Upper lobe of left lung (tissue), 6 donors: ENCODE measurements around the gene LYPD6. TPM values are rescaled to one million over a fixed set of nuclear protein-coding genes. Genes with fewer than 3 reads are reported as not detected.

Experiments
- ATAC-seq, 2 donors: fragments of 200-7000 bp; cut with Tn5 transposase; one replicate each; pipeline ENCODE4 v1.9.1; 2022; ENCODE audit warnings: mild to moderate bottlenecking in 2 of 2, moderate library complexity in 2 of 2; ENCODE audit not compliant: low FRiP score in 2 of 2
- DNase-seq, 2 donors: peaks; one replicate each; pipeline ENCODE4 v3.0.0-alpha.2; 2019 to 2020
- H3K27ac ChIP-seq, 4 donors: fragments of 200-600 bp; sonication (generic); one replicate each; pipeline ENCODE4 v1.5.1; 2016 to 2019
- H3K27me3 ChIP-seq, 4 donors: fragments of 200-600 bp; sonication (generic); one replicate each; pipeline ENCODE4 v1.5.1; 2017 to 2019
- H3K36me3 ChIP-seq, 4 donors: fragments of 200-600 bp; sonication (generic); one replicate each; pipeline ENCODE4 v1.5.1; 2016 to 2019
- H3K4me1 ChIP-seq, 4 donors: fragments of 200-600 bp; sonication (generic); one replicate each; pipeline ENCODE4 v1.5.1; 2018 to 2019
- H3K4me3 ChIP-seq, 4 donors: fragments of 200-600 bp; sonication (generic); one replicate each; pipeline ENCODE4 v1.5.1; 2017 to 2019; ENCODE audit warnings: mild to moderate bottlenecking in 2 of 4, moderate library complexity in 1 of 4
- H3K9me3 ChIP-seq, 4 donors: fragments of 200-600 bp; sonication (generic); one replicate each; pipeline ENCODE4 v1.5.1; 2018 to 2019
- CTCF ChIP-seq, 6 experiments: fragments of 450-650 bp in 4 of 6; fragments of 200-600 bp in 2 of 6; sonication (generic) in 2 of 6; IDR thresholded peaks; one replicate each; pipeline ENCODE4 v1.5.1; 2016 to 2019; ENCODE audit warnings: antibody characterized with exemption in 6 of 6
- EP300 ChIP-seq, 4 donors: sonication (generic); formaldehyde crosslinking; IDR thresholded peaks; one replicate each; pipeline ENCODE4 v1.5.1; 2017; ENCODE audit warnings: antibody characterized with exemption in 4 of 4, control low read depth in 2 of 4
- POLR2A ChIP-seq, 4 donors: fragments of 450-650 bp; IDR thresholded peaks; one replicate each; pipeline ENCODE4 v1.5.1; 2016 to 2017; ENCODE audit warnings: antibody characterized with exemption in 4 of 4, mild to moderate bottlenecking in 2 of 4
- POLR2AphosphoS5 ChIP-seq, 2 donors: sonication (generic); formaldehyde crosslinking; IDR thresholded peaks; one replicate each; pipeline ENCODE4 v1.5.1; 2017; ENCODE audit warnings: antibody characterized with exemption in 2 of 2
- WGBS, 2 donors: methylation state at CpG; one replicate each; pipeline ENCODE4 v1.1.5; 2017 to 2018; 5-methylcytosine and 5-hydroxymethylcytosine counted together
- total RNA-seq, 6 donors: library from RNA; depleted of rRNA in 4 of 6; stranded (reverse); fragments of >200 nt in 4 of 6; gene quantifications; one replicate each; pipeline versions ENCODE4 v1.1.0 to v1.2.1, GENCODE V29; 2016 to 2021
- donor health status: DM: no; HTN: no; CAD: no; lungs with moderate emphysema.
- donor health status: DM: no; HTN: yes; CAD: no; lungs with severe emphysema.

The LYPD6 gene
- total RNA-seq, 6 donors from 2014 or later = 0.09 to 0.89 (median 0.33) TPM; not detected in 1

DNA sequence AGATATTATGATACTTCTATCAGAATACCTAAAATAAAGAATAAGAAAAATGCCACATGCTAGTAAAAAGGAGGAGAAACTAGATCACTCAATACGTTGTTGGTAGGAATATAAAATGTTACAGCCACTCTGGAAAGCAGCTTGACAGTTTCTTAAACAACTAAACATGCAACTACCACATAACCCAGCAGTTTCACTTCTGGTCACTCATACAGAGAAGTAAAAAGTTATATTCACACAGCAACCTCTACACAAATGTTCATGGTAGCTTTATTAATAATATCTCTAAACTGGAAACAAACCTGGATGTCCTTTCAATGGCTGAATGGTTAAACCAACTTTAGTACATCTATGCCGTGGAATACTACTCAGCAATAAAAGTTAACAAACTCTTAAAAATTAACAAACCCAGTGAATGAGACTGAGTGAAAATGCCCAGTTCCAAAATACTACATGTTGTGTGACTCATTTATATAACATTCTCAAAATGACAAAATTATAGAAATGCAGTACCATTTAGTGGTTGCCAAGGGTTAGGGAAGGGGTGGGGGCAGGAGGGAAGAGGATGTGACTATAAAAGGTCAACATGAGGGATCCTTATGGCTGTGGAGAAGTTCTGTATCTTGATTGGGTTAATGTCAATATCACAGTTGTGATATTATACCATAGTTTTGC, 133.1 kb downstream of the LYPD6 start:
- H3K9me3 ChIP-seq = peaks cover 8 to 27% (median 12%) of the 10 kb centered on the region in 4 donors
- H3K27ac ChIP-seq = no peak overlapping the region
- H3K4me3 ChIP-seq = no peak overlapping the region
- H3K36me3 ChIP-seq = no peaks in the 10 kb centered on the region
- peaks cover 0 to under 1% (median 0%) of the 10 kb centered on the region in 4 donors for H3K4me1 ChIP-seq
- DNase-seq = no peak
- no peaks in the 10 kb centered on the region for H3K27me3 ChIP-seq
- 37 to 47% methylated on average over 2 of the region's 2 CpGs for WGBS, 2 donors
- TF ChIP-seq POLR2AphosphoS5 (IDR thresholded peaks at IDR 0.05) (no peak), EP300 (IDR thresholded peaks at IDR 0.05) (no peak), POLR2A (IDR thresholded peaks at IDR 0.05) (no peak), CTCF (IDR thresholded peaks at IDR 0.05) (no peak)
- no peak for ATAC-seq

DNA sequence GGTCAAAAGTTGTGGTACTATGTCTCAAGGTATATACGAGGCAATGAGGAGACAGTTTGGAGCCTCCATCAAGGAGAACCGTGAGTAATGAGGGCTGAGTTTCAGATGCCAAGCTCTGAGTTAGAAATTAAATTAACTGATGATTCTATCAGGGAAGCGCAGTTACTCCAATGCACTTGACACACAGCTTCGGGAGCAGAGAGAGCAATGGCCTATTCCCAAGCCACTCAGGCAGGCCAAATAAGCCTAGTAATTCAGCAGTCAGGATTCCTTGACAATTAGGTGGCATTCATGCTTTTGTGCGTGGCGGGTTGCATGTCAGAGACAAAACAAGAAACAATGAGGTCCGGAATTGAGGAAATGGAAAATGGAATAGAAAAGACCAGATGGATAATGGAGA, 134.0 kb downstream of the LYPD6 start:
- H3K4me3 ChIP-seq = no peak overlapping the region
- H3K27me3 ChIP-seq = no peaks in the 10 kb centered on the region
- H3K36me3 ChIP-seq = no peaks in the 10 kb centered on the region
- no peak for TF ChIP-seq CTCF (IDR thresholded peaks at IDR 0.05)
- no peak for TF ChIP-seq POLR2AphosphoS5 (IDR thresholded peaks at IDR 0.05)
- TF ChIP-seq EP300 (IDR thresholded peaks at IDR 0.05) = no peak
- no peak for TF ChIP-seq POLR2A (IDR thresholded peaks at IDR 0.05)
- no peak for DNase-seq
- no peak overlapping the region for H3K27ac ChIP-seq
- WGBS, 2 donors = 93% methylated on average over 7 of the region's 7 CpGs
- H3K9me3 ChIP-seq = peaks cover 4 to 19% (median 11%) of the 10 kb centered on the region in 4 donors
- H3K4me1 ChIP-seq = peaks cover 0 to 3% (median 0%) of the 10 kb centered on the region in 4 donors
- ATAC-seq = no peak

GRCh38 chr2:149465873-149466272, 135.5 kb downstream of the LYPD6 start:
- H3K4me3 ChIP-seq = no peak overlapping the region
- WGBS, 2 donors = 57 to 64% methylated on average over 2 of the region's 2 CpGs
- TF ChIP-seq POLR2A (IDR thresholded peaks at IDR 0.05) (no peak), POLR2AphosphoS5 (IDR thresholded peaks at IDR 0.05) (no peak), CTCF (IDR thresholded peaks at IDR 0.05) (no peak), EP300 (IDR thresholded peaks at IDR 0.05) (no peak)
- no peaks in the 10 kb centered on the region for H3K36me3 ChIP-seq
- ATAC-seq = no peak
- no peak for DNase-seq
- peaks cover 4 to 16% (median 11%) of the 10 kb centered on the region in 4 donors for H3K9me3 ChIP-seq
- H3K4me1 ChIP-seq = peaks cover 0 to 3% (median 0%) of the 10 kb centered on the region in 4 donors
- no peak overlapping the region for H3K27ac ChIP-seq
- H3K27me3 ChIP-seq = no peaks in the 10 kb centered on the region

GRCh38 chr2:149466635-149467034, 136.2 kb downstream of the LYPD6 start:
- H3K4me3 ChIP-seq = no peak overlapping the region
- H3K27me3 ChIP-seq = no peaks in the 10 kb centered on the region
- 52 to 72% methylated on average over 3 of the region's 3 CpGs for WGBS, 2 donors
- TF ChIP-seq POLR2AphosphoS5 (IDR thresholded peaks at IDR 0.05) (no peak), EP300 (IDR thresholded peaks at IDR 0.05) (no peak), CTCF (IDR thresholded peaks at IDR 0.05) (no peak), POLR2A (IDR thresholded peaks at IDR 0.05) (no peak)
- ATAC-seq = no peak
- peaks cover 4 to 10% (median 5%) of the 10 kb centered on the region in 4 donors for H3K9me3 ChIP-seq
- no peak overlapping the region for H3K27ac ChIP-seq
- H3K36me3 ChIP-seq = no peaks in the 10 kb centered on the region
- DNase-seq = no peak
- peaks cover 0 to 3% (median 0%) of the 10 kb centered on the region in 4 donors for H3K4me1 ChIP-seq

DNA sequence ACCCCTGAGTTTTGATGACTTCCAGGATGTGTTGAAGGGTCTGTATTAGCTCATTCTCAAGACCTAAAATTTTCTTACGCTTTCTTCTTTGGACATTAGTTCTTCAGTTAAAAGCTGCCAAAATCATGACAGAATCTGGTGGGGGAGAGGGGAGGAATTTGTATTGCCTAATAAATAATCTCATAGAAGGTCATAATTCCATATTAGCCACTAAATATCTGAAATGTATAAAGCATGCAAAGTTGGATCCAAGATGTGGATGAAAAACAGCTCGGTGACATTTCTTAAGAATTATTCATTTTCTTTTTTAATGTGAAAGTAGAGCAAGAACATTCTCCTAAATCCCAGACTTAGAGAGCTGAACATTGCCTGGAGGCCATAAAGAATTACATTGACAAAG, 137.0 kb downstream of the LYPD6 start:
- Histone ChIP-seq H3K4me3 (no peak overlapping the region), H3K27me3 (no peaks in the 10 kb centered on the region), H3K9me3 (peaks cover 0 to 2% (median 1%) of the 10 kb centered on the region in 4 donors), H3K27ac (no peak overlapping the region), H3K36me3 (no peaks in the 10 kb centered on the region), H3K4me1 (peaks cover 0 to 3% (median 0%) of the 10 kb centered on the region in 4 donors)
- no peak for TF ChIP-seq EP300 (IDR thresholded peaks at IDR 0.05)
- no peak for TF ChIP-seq POLR2A (IDR thresholded peaks at IDR 0.05)
- no peak for TF ChIP-seq POLR2AphosphoS5 (IDR thresholded peaks at IDR 0.05)
- TF ChIP-seq CTCF (IDR thresholded peaks at IDR 0.05) = no peak
- DNase-seq = no peak
- ATAC-seq = no peak
- WGBS, 2 donors = 78 to 88% methylated on average over 2 of the region's 2 CpGs
